GM21529 (cell line): ENCODE results near the gene SUGCT.
"Not testable (repeated sequence)": the region's sequence is repeated elsewhere in the genome, so short reads cannot be mapped to it uniquely, and the experiment has no call there.

Source experiments
- ATAC-seq: cut with Tn5 transposase; IDR thresholded peaks from one replicate; pipeline ENCODE4 v1.9.1; 2021; ENCODE audit not compliant: unreplicated experiment

SUGCT gene

GRCh38 chr7:40602351-40602750 is 467.5 kb downstream of the SUGCT start:
- not testable (repeated sequence) for ATAC-seq

- peak; percentile 86 for ATAC-seq
Observed at GRCh38 chr7:40604601-40605438, 470.0 kb downstream of the SUGCT start.

DNA sequence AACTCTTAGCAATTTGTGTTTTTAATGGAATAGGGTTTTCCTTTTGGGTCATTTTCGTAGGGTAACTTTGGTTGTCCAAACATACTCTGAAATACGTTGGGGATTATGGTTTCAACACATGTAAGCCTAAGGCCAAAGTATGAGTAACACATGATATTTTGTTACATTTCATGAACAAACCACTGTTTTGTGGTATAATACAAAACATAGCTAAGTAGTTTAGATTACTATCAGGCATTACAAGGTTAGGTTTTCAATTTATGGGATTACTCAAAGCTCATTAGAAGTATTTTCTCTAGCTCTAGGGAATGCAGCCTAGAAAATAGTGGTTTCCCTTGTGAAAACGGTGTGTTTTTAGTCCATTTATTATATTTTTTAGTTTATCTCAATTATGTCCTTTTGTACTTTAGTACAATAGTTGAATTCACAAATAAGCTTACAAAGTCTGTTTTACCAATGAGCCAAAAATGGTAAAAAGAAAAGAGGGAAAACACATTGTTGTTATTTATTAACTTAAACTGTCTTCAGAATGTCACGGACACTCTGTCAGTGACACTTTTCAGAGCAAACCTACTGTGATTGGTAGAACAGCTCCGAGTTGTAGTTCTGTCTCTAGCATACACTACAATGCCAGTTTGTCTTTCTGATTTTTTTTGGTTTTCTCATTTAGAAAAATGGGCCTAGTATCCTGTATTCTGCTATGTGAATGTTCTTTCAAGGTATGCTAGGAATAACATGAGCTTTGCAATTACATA is 473.7 kb downstream of the SUGCT start:
- ATAC-seq = no peak

GRCh38 chr7:40610461-40610860 is 475.7 kb downstream of the SUGCT start:
- ATAC-seq = no peak

GRCh38 chr7:40611095-40611871 is 476.5 kb downstream of the SUGCT start:
- no peak for ATAC-seq

GRCh38 chr7:40612298-40612697 is 477.5 kb downstream of the SUGCT start:
- no peak for ATAC-seq

- ATAC-seq = no peak
Observed at GRCh38 chr7:40619647-40620046, 484.8 kb downstream of the SUGCT start.

DNA sequence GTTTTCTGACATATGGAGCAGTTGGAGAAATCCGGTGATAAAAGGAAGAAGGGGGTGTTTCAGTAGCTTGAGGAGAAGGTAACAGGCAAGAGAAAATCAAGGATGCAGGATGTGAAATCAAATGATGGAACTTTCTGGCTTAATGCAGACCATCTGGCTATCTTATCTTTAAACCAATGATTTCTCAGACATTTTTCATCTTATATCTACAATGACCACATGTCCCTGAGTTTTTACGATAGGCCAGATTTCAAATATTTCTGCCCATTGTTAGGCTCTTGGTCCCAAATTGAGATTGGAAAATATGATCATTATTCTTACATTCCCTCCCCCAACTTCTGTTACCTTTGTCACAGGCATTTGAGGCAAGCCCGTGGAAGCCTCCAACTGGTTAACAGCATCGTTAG is 486.8 kb downstream of the SUGCT start:
- ATAC-seq = no peak

DNA sequence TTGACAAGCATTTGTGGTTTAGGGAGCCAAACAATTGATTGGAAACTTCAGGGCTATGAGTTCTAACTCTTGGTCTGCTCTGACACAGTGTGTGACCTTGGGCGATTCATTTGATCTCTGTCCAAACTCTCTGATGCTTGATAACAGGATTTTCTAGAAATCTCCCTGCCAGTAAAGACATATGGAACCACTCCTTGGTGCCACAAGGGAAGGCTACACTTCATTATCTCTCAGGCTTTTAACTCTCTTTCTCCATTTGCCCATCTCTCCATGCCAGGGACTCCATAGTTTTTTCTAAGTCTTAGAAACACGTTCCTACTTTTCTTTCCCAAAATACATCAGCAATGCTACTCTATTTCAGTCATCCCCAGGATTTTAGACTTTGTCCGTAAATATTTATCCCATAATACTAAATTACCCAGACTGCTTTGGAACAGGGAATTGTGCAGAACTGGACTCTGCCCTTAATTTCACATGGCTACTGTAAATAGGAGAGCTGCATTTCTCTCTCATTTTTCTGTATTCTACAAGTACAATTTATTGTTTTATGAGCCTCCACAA is 488.2 kb downstream of the SUGCT start:
- ATAC-seq = no peak

GRCh38 chr7:40623863-40624262 is 489.1 kb downstream of the SUGCT start:
- no peak for ATAC-seq

DNA sequence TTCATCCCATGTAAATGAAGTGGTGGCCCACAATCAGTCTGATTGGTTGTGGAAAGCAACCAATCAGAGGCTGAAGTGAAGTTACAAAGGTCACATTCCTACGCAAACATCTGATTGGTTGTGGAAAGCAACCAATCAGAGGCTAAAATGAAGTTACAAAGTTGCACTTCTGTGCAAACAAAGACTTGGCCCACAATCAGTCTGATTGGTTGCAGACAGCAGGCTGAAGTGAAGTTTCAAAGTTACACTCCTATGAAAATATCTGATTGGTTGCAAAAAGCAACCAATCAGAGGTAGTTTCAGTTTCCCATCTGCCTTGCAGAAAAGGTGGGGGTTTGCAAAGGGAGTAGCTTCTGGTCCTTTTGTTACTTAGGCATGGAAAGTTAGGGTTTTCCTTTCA is 492.6 kb downstream of the SUGCT start:
- not testable (repeated sequence) for ATAC-seq

GRCh38 chr7:40629891-40630290 is 495.1 kb downstream of the SUGCT start:
- no peak for ATAC-seq

- ATAC-seq = no peak
Observed at GRCh38 chr7:40634118-40634517, 499.3 kb downstream of the SUGCT start.

- ATAC-seq = no peak
Observed at GRCh38 chr7:40638545-40639320, 503.9 kb downstream of the SUGCT start.

- ATAC-seq = no peak
Observed at GRCh38 chr7:40640566-40640965, 505.8 kb downstream of the SUGCT start.

- ATAC-seq = no peak
Observed at GRCh38 chr7:40641701-40642100, 506.9 kb downstream of the SUGCT start.

- no peak for ATAC-seq
Observed at GRCh38 chr7:40643664-40644063, 508.9 kb downstream of the SUGCT start.

- ATAC-seq = no peak
Observed at GRCh38 chr7:40644454-40645188, 509.8 kb downstream of the SUGCT start.

DNA sequence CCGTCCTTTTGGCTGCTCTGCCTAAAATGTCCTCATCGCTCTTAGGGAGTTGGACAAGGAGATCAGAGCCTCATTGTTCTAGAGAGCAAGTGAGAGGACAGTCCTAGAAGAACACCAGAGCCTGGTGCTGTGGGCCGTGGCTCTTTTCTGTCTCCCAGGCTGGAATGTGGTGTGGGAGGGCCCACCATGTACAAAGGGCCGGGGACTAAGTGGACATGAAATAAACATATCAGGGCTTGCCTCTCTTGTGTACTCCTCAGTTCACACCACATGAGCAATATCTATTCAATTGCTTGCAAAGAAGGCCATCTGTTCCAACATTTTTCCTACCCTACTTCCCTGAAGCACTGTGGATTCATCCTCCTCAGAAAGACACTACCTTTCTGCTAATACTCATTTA is 510.4 kb downstream of the SUGCT start:
- no peak for ATAC-seq

DNA sequence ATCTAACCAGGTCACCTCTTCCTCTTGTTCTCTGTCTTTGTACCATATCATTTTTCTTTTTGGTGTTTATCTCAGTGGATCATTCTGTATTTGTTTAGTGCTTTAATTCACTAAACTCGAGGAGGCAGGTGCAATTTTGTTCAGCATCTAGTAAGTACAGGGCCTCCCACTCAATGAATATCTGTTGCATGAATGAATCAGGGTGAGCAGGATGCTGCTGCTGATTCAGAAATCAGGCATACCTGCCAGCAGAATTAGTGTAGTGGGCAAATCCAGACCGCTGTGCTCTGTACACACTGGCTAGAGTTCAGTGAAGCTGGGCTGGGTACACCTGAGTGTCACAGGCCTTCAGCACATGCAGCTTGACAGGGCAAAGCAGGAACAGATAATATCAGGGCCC is 511.9 kb downstream of the SUGCT start:
- no peak for ATAC-seq
